WTC11 (cell line): ENCODE data around the gene ZMIZ1. TPM values are rescaled to one million over a fixed set of nuclear protein-coding genes. Genes with fewer than 3 reads are reported as not detected.
A peak's percentile ranks its signal among the peaks of the same experiment; 100 is the strongest.

Experiments used
- ATAC-seq: fragments of 200-7000 bp; cut with Tn5 transposase; 2 replicates; pipeline ENCODE4 v1.10.0; 2021; ENCODE audit warnings: mild to moderate bottlenecking, moderate library complexity
- CTCF ChIA-PET: fragments of 300-600 bp; sonication (Branson Sonifier 250); formaldehyde crosslinking; loops from one replicate; lab custom pipeline; 2021; ENCODE audit warnings: antibody characterized with exemption; lab: Charles Lee
- POLR2A ChIA-PET: fragments of 350-600 bp; sonication (Branson Sonifier 250); formaldehyde crosslinking; loops from one replicate; lab custom pipeline; 2021; ENCODE audit warnings: antibody characterized with exemption; lab: Charles Lee
- DNase-seq: peaks from one replicate; pipeline ENCODE4 v3.0.0; 2021; ENCODE audit warnings: low spot score
- H3K27ac Mint-ChIP-seq: 2 replicates; pipeline ENCODE4 v1.8.0; 2021; ENCODE audit warnings: mixed read lengths
- H3K27me3 Mint-ChIP-seq: 2 replicates; pipeline ENCODE4 v1.8.0; 2021; ENCODE audit warnings: low read depth, mild to moderate bottlenecking, moderate library complexity, mixed read lengths
- H3K36me3 Mint-ChIP-seq: 2 replicates; pipeline ENCODE4 v1.8.0; 2021; ENCODE audit warnings: mixed read lengths
- H3K4me1 Mint-ChIP-seq: 2 replicates; pipeline ENCODE4 v1.8.0; 2022; ENCODE audit warnings: mixed read lengths
- H3K4me3 Mint-ChIP-seq: 2 replicates; pipeline ENCODE4 v1.8.0; 2021; ENCODE audit warnings: mild to moderate bottlenecking, moderate library complexity, mixed read lengths
- H3K9me3 Mint-ChIP-seq: 2 replicates; pipeline ENCODE4 v1.8.0; 2021; ENCODE audit warnings: mixed read lengths
- ATF3 ChIP-seq: sonication (generic); formaldehyde crosslinking; conservative IDR thresholded peaks from 2 replicates; pipeline ENCODE4 v1.8.1; 2022; ENCODE audit warnings: mild to moderate bottlenecking, missing genetic modification reagents
- CREM ChIP-seq: sonication (generic); formaldehyde crosslinking; IDR thresholded peaks from 2 replicates; pipeline ENCODE4 v1.8.1; 2022; ENCODE audit warnings: mild to moderate bottlenecking, missing genetic modification reagents, moderate library complexity
- GRHL2 ChIP-seq: fragments of 250-450 bp; sonication (Bioruptor Pico); IDR thresholded peaks from 2 replicates; pipeline ENCODE4 v1.8.0; 2022; ENCODE audit warnings: mild to moderate bottlenecking, moderate library complexity; ENCODE audit not compliant: insufficient replicate concordance, severe bottlenecking
- IRF2 ChIP-seq: sonication (generic); formaldehyde crosslinking; IDR thresholded peaks from 2 replicates; pipeline ENCODE4 v1.8.0; 2022; ENCODE audit warnings: low read depth, missing genetic modification reagents, borderline replicate concordance
- JUN ChIP-seq: sonication (generic); formaldehyde crosslinking; IDR thresholded peaks from 2 replicates; pipeline ENCODE4 v1.8.0; 2023; ENCODE audit warnings: mild to moderate bottlenecking, missing genetic modification reagents
- KAT7 ChIP-seq: sonication (generic); formaldehyde crosslinking; IDR thresholded peaks from 2 replicates; pipeline ENCODE4 v1.8.1; 2023; ENCODE audit warnings: missing genetic modification reagents, mild to moderate bottlenecking, borderline replicate concordance
- MYBL2 ChIP-seq: sonication (generic); formaldehyde crosslinking; IDR thresholded peaks from 2 replicates; pipeline ENCODE4 v1.8.1; 2023; ENCODE audit warnings: mild to moderate bottlenecking, moderate library complexity, missing genetic modification reagents
- NR2C2 ChIP-seq: sonication (generic); formaldehyde crosslinking; IDR thresholded peaks from 2 replicates; pipeline ENCODE4 v1.8.0; 2022; ENCODE audit warnings: mild to moderate bottlenecking, missing genetic modification reagents
- RORB ChIP-seq: fragments of 250-450 bp; sonication (Bioruptor Pico); IDR thresholded peaks from 2 replicates; pipeline ENCODE4 v1.9.0; 2021; ENCODE audit warnings: mild to moderate bottlenecking
- TEAD1 ChIP-seq: sonication (generic); formaldehyde crosslinking; IDR thresholded peaks from 2 replicates; pipeline ENCODE4 v1.8.0; 2022; ENCODE audit warnings: mild to moderate bottlenecking, missing genetic modification reagents
- ZNF138 ChIP-seq: sonication (generic); formaldehyde crosslinking; conservative IDR thresholded peaks from 2 replicates; pipeline ENCODE4 v1.8.1; 2022; ENCODE audit warnings: mild to moderate bottlenecking, moderate library complexity, missing genetic modification reagents
- ZNF219 ChIP-seq: sonication (generic); formaldehyde crosslinking; IDR thresholded peaks from 2 replicates; pipeline ENCODE4 v1.8.0; 2023; ENCODE audit warnings: missing genetic modification reagents, mild to moderate bottlenecking, borderline replicate concordance
- ZNF232 ChIP-seq: sonication (generic); formaldehyde crosslinking; IDR thresholded peaks from 2 replicates; pipeline ENCODE4 v1.8.0; 2022; ENCODE audit warnings: mild to moderate bottlenecking, missing genetic modification reagents
- ZNF425 ChIP-seq: fragments of 250-450 bp; sonication (Bioruptor Pico); conservative IDR thresholded peaks from 2 replicates; pipeline ENCODE4 v1.9.0; 2021; ENCODE audit warnings: mild to moderate bottlenecking
- ZNF671 ChIP-seq: fragments of 250-450 bp; sonication (Bioruptor Pico); IDR thresholded peaks from 2 replicates; pipeline ENCODE4 v1.8.0; 2021; ENCODE audit warnings: mild to moderate bottlenecking
- total RNA-seq: library from RNA; stranded (reverse); gene quantifications from 3 replicates; pipeline ENCODE4 v1.2.3, GENCODE V29; 2021
- TF ChIP-seq, protein P1 (sequence below): sonication (generic); formaldehyde crosslinking; IDR thresholded peaks from 2 replicates; pipeline ENCODE4 v1.8.0; 2022; ENCODE audit warnings: mild to moderate bottlenecking, missing genetic modification reagents
- TF ChIP-seq, protein P2 (sequence below): sonication (generic); formaldehyde crosslinking; IDR thresholded peaks from 2 replicates; pipeline ENCODE4 v1.8.0; 2023; ENCODE audit warnings: mild to moderate bottlenecking, missing genetic modification reagents
- TF ChIP-seq, protein P3 (sequence below): sonication (generic); formaldehyde crosslinking; IDR thresholded peaks from 2 replicates; pipeline ENCODE4 v1.8.1; 2023; ENCODE audit warnings: mild to moderate bottlenecking, missing genetic modification reagents, moderate library complexity

Gene ZMIZ1
- total RNA-seq, 1 experiment from 2014 or later = 44.4 TPM

DNA sequence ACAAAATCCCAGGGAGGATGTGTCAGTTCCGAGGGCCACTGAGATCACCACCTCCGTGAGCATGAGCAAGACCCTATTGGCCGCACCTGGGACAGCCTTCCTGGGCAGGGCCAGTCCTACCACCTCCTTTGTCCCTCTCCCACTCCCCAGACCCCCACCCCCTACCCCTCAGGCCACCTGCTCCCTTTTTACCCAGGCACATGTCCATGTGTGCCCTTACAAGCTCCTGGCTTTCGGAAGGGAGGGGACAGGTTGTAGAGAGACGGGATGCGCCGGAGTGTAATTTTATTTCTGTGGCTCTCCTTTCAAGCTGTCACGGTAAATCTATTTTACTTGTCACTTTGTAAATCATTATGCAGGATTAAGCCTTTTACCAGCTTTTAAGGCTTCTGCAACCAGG, 20.9 kb downstream of the ZMIZ1 start:
- DNase-seq = no peak
- no peaks in the 10 kb centered on the region for H3K36me3 Mint-ChIP-seq
- H3K4me1 Mint-ChIP-seq = peaks cover 47% of the 10 kb centered on the region
- ChIA-PET CTCF (interaction anchor here (0.5 to 0.6 kb wide), 2 partner anchors 40 to 68 kb away, joined by 3 read pairs; no protein-coding TSS in a partner anchor), POLR2A (no interaction called here)
- H3K4me3 Mint-ChIP-seq = no peak overlapping the region
- peak; percentile 39; the same call in 1 of the 2 replicates for ATAC-seq
- no peaks in the 10 kb centered on the region for H3K27me3 Mint-ChIP-seq
- TF ChIP-seq MYBL2 (CRISPR knock-in tag) (no peak), RORB (CRISPR knock-in tag) (no peak)
- peak overlapping the region; percentile 3; the same call in 1 of the 2 replicates for H3K27ac Mint-ChIP-seq
- H3K9me3 Mint-ChIP-seq = no peaks in the 10 kb centered on the region

DNA sequence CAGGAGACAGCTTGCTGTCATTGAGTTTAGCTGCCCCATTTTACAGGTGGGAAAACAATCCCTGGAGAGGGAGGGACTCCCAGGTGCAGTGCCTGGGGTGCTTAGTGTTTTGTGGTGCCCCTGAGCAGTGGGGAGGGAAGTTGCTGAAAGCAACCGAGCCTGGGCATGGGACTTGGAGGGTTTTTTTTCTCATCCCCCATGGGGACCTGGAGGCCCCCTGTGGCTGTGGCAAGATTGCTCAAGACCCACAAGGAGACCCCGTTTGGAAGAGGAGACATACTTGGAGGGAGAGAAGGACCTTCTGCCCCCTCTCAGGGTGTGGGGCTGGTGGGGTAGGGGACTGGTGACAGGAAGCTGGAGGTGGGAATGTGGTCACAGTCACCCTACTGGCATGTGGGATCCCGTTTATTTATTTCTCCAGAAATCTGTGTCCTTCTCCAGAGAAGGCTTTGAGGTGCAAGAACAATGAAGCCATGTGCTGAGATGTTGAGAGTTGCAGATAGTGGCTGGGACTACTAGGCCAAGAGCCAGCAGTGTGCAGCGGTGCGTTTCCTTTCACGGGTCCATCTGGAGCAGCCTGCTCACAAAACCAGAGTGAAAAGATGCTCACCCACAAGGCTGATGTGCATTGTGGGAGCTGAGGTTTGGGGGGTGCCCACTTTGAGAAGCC, 21.5 kb downstream of the ZMIZ1 start:
- DNase-seq = no peak
- Mint-ChIP-seq H3K9me3 (no peaks in the 10 kb centered on the region), H3K27me3 (no peaks in the 10 kb centered on the region), H3K4me1 (peaks cover 52% of the 10 kb centered on the region), H3K27ac (peak overlapping the region; percentile 34; the same call in 1 of the 2 replicates), H3K36me3 (no peaks in the 10 kb centered on the region), H3K4me3 (no peak overlapping the region)
- ChIA-PET CTCF (interaction anchor here (0.6 to 1.0 kb wide), 2 partner anchors 10 to 41 kb away, joined by 3 to 5 read pairs; no protein-coding TSS in a partner anchor), POLR2A (no interaction called here)
- TF ChIP-seq, protein P1, sequence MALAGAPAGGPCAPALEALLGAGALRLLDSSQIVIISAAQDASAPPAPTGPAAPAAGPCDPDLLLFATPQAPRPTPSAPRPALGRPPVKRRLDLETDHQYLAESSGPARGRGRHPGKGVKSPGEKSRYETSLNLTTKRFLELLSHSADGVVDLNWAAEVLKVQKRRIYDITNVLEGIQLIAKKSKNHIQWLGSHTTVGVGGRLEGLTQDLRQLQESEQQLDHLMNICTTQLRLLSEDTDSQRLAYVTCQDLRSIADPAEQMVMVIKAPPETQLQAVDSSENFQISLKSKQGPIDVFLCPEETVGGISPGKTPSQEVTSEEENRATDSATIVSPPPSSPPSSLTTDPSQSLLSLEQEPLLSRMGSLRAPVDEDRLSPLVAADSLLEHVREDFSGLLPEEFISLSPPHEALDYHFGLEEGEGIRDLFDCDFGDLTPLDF = no peak
- no peak for TF ChIP-seq IRF2 (CRISPR knock-in tag)
- TF ChIP-seq GRHL2 (CRISPR knock-in tag) = no peak
- TF ChIP-seq ATF3 (CRISPR knock-in tag) = no peak
- no peak for TF ChIP-seq NR2C2
- no peak for TF ChIP-seq CREM
- TF ChIP-seq ZNF671 (CRISPR knock-in tag) = no peak
- TF ChIP-seq KAT7 (CRISPR knock-in tag) = no peak
- no peak for TF ChIP-seq ZNF232 (CRISPR knock-in tag)
- TF ChIP-seq ZNF219 (CRISPR knock-in tag) = no peak
- TF ChIP-seq ZNF425 (CRISPR knock-in tag) = no peak
- TF ChIP-seq JUN = no peak
- TF ChIP-seq ZNF138 (CRISPR knock-in tag) = no peak
- TF ChIP-seq, protein P2, sequence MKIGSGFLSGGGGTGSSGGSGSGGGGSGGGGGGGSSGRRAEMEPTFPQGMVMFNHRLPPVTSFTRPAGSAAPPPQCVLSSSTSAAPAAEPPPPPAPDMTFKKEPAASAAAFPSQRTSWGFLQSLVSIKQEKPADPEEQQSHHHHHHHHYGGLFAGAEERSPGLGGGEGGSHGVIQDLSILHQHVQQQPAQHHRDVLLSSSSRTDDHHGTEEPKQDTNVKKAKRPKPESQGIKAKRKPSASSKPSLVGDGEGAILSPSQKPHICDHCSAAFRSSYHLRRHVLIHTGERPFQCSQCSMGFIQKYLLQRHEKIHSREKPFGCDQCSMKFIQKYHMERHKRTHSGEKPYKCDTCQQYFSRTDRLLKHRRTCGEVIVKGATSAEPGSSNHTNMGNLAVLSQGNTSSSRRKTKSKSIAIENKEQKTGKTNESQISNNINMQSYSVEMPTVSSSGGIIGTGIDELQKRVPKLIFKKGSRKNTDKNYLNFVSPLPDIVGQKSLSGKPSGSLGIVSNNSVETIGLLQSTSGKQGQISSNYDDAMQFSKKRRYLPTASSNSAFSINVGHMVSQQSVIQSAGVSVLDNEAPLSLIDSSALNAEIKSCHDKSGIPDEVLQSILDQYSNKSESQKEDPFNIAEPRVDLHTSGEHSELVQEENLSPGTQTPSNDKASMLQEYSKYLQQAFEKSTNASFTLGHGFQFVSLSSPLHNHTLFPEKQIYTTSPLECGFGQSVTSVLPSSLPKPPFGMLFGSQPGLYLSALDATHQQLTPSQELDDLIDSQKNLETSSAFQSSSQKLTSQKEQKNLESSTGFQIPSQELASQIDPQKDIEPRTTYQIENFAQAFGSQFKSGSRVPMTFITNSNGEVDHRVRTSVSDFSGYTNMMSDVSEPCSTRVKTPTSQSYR (CRISPR knock-in tag) = no peak
- TF ChIP-seq, protein P3, sequence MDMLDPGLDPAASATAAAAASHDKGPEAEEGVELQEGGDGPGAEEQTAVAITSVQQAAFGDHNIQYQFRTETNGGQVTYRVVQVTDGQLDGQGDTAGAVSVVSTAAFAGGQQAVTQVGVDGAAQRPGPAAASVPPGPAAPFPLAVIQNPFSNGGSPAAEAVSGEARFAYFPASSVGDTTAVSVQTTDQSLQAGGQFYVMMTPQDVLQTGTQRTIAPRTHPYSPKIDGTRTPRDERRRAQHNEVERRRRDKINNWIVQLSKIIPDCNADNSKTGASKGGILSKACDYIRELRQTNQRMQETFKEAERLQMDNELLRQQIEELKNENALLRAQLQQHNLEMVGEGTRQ (CRISPR knock-in tag) = no peak
- TF ChIP-seq TEAD1 (CRISPR knock-in tag) = no peak
- ATAC-seq = no peak
